D721Med (cell line): ENCODE results near the gene NDFIP2.

ENCODE experiments used
- DNase-seq: peaks from one replicate; pipeline ENCODE4 v3.0.0; 2011; ENCODE audit warnings: low spot score; ENCODE audit not compliant: insufficient read length
- FAIRE-seq: peaks from 2 replicates; lab custom pipeline; 2011; peaks lifted over from hg19 to GRCh38; lab: Jason Lieb, UNC
- CTCF ChIP-seq: IDR thresholded peaks from 2 replicates; pipeline ENCODE4 v1.5.1; 2012; ENCODE audit warnings: mild to moderate bottlenecking, control low read depth; ENCODE audit not compliant: insufficient read depth; ENCODE audit errors: missing control alignments

Gene NDFIP2

GRCh38 chr13:79469608-79470007 is 11.3 kb upstream of the NDFIP2 start:
- FAIRE-seq (no peak), DNase-seq (no peak)
- no peak for TF ChIP-seq CTCF

GRCh38 chr13:79470666-79471065 is 10.3 kb upstream of the NDFIP2 start:
- DNase-seq (no peak), FAIRE-seq (no peak)
- TF ChIP-seq CTCF: no peak

- no peak for DNase-seq
- no peak for TF ChIP-seq CTCF
- FAIRE-seq: no peak
Observed at GRCh38 chr13:79475569-79475968, 5.4 kb upstream of the NDFIP2 start.

- no peak for TF ChIP-seq CTCF
- FAIRE-seq (no peak), DNase-seq (no peak)
Observed at GRCh38 chr13:79477968-79478367, 3.0 kb upstream of the NDFIP2 start.

- TF ChIP-seq CTCF: no peak
- DNase-seq (no peak), FAIRE-seq (no peak)
Observed at GRCh38 chr13:79479882-79480281, 1.1 kb upstream of the NDFIP2 start.

- no peak for FAIRE-seq
- no peak for DNase-seq
- TF ChIP-seq CTCF: no peak
Observed at GRCh38 chr13:79481685-79482052, 714 bp downstream of the NDFIP2 start.

- no peak for TF ChIP-seq CTCF
- DNase-seq (no peak), FAIRE-seq (no peak)
Observed at GRCh38 chr13:79482281-79482970, 1.5 kb downstream of the NDFIP2 start.
